Karpas-422 (cell line): ENCODE measurements around the gene TBCK. TPM values are rescaled to one million over a fixed set of nuclear protein-coding genes. Genes with fewer than 3 reads are reported as not detected.
"Not testable (repeated sequence)": the region's sequence is repeated elsewhere in the genome, so short reads cannot be mapped to it uniquely, and the experiment has no call there.

ENCODE experiments used
- DNase-seq: peaks from one replicate; pipeline ENCODE4 v3.0.0-alpha.2; 2015
- H2AFZ ChIP-seq: fragments of 200-600 bp; sonication (generic); 2 replicates; pipeline ENCODE4 v1.6.1; 2014; ENCODE audit warnings: antibody characterized with exemption, low read length, mixed read lengths
- H3K27ac ChIP-seq: fragments of 200-600 bp; sonication (generic); 2 replicates; pipeline ENCODE4 v1.5.1; 2014; ENCODE audit warnings: mild to moderate bottlenecking, low read length, moderate library complexity
- H3K27me3 ChIP-seq: fragments of 200-600 bp; sonication (generic); 2 replicates; pipeline ENCODE4 v1.6.1; 2014; ENCODE audit warnings: low read length, mixed read lengths
- H3K36me3 ChIP-seq: fragments of 200-600 bp; sonication (generic); 2 replicates; pipeline ENCODE4 v1.6.1; 2014; ENCODE audit warnings: low read length, mixed read lengths; ENCODE audit not compliant: insufficient read depth
- H3K4me1 ChIP-seq: fragments of 200-600 bp; sonication (generic); 2 replicates; pipeline ENCODE4 v1.6.1; 2014; ENCODE audit warnings: mild to moderate bottlenecking, low read length, mixed read lengths
- H3K4me2 ChIP-seq: fragments of 200-600 bp; sonication (generic); 2 replicates; pipeline ENCODE4 v1.6.1; 2014; ENCODE audit warnings: low read length, low read depth, mild to moderate bottlenecking; ENCODE audit not compliant: poor library complexity, severe bottlenecking
- H3K4me3 ChIP-seq: fragments of 200-600 bp; sonication (generic); 2 replicates; pipeline ENCODE4 v1.5.1; 2014; ENCODE audit warnings: mild to moderate bottlenecking, antibody characterized with exemption, low read length, mixed read lengths
- H3K79me2 ChIP-seq: fragments of 200-600 bp; sonication (generic); 2 replicates; pipeline ENCODE4 v1.6.1; 2014; ENCODE audit warnings: mild to moderate bottlenecking, low read length, mixed read lengths
- H3K9ac ChIP-seq: fragments of 200-600 bp; sonication (generic); 2 replicates; pipeline ENCODE4 v1.6.0; 2014; ENCODE audit warnings: low read length
- H3K9me2 ChIP-seq: fragments of 200-600 bp; sonication (generic), shearing (Covaris generic); replicated peaks from 2 replicates; pipeline ENCODE4 v1.6.0; 2014; ENCODE audit warnings: mild to moderate bottlenecking, low read length, moderate library complexity; ENCODE audit not compliant: insufficient read depth
- H3K9me3 ChIP-seq: fragments of 300-700, 200-600 bp; sonication (generic); 2 replicates; pipeline ENCODE4 v1.6.1; 2014; ENCODE audit warnings: low read length, mixed read lengths
- H4K20me1 ChIP-seq: fragments of 200-600 bp; sonication (generic); 2 replicates; pipeline ENCODE4 v1.6.1; 2014; ENCODE audit warnings: mild to moderate bottlenecking, antibody characterized with exemption, low read length, low read depth; ENCODE audit not compliant: insufficient read depth
- total RNA-seq: library from RNA; depleted of rRNA; stranded (reverse); fragments of >200 nt; shearing (Covaris generic); gene quantifications from 2 replicates; pipeline ENCODE4 v1.2.3, GENCODE V29; 2014; ENCODE audit warnings: low replicate concordance

TBCK gene
- total RNA-seq, 1 experiment from 2014 or later: 86.1 TPM

GRCh38 chr4:106111778-106112469 lies 204.1 kb downstream of the TBCK start:
- not testable (repeated sequence) for H3K27ac ChIP-seq, H3K4me1 ChIP-seq, H3K9ac ChIP-seq, H3K36me3 ChIP-seq, H3K4me2 ChIP-seq, H4K20me1 ChIP-seq, DNase-seq, H2AFZ ChIP-seq, H3K79me2 ChIP-seq, H3K27me3 ChIP-seq, H3K4me3 ChIP-seq, H3K9me2 ChIP-seq
- peaks cover 15% of the 10 kb centered on the region for H3K9me3 ChIP-seq

GRCh38 chr4:106109929-106110328 lies 206.1 kb downstream of the TBCK start:
- H3K9me3 ChIP-seq: peaks cover 15% of the 10 kb centered on the region
- DNase-seq: no peak
- peaks cover 6% of the 10 kb centered on the region; the same call in 1 of the 2 replicates for H3K36me3 ChIP-seq
- no peaks in the 10 kb centered on the region for H4K20me1 ChIP-seq
- no peak overlapping the region for H3K9ac ChIP-seq
- no peak overlapping the region for H3K27ac ChIP-seq
- H3K4me3 ChIP-seq: no peak overlapping the region
- no peaks in the 10 kb centered on the region for H3K79me2 ChIP-seq
- no peaks in the 10 kb centered on the region for H3K27me3 ChIP-seq
- no peaks in the 10 kb centered on the region for H3K9me2 ChIP-seq
- H3K4me2 ChIP-seq: no peak overlapping the region
- no peaks in the 10 kb centered on the region for H3K4me1 ChIP-seq
- no peak overlapping the region for H2AFZ ChIP-seq

GRCh38 chr4:106105697-106106096 lies 210.3 kb downstream of the TBCK start:
- no peak overlapping the region for H3K27ac ChIP-seq
- H3K4me3 ChIP-seq: no peak overlapping the region
- peaks cover 6% of the 10 kb centered on the region; the same call in 1 of the 2 replicates for H3K36me3 ChIP-seq
- H4K20me1 ChIP-seq: no peaks in the 10 kb centered on the region
- H3K4me2 ChIP-seq: no peak overlapping the region
- H3K9me2 ChIP-seq: no peaks in the 10 kb centered on the region
- no peak overlapping the region for H3K9ac ChIP-seq
- H3K27me3 ChIP-seq: no peaks in the 10 kb centered on the region
- DNase-seq: no peak
- no peaks in the 10 kb centered on the region for H3K79me2 ChIP-seq
- H3K9me3 ChIP-seq: peaks cover 10% of the 10 kb centered on the region
- no peaks in the 10 kb centered on the region for H3K4me1 ChIP-seq
- H2AFZ ChIP-seq: no peak overlapping the region

- no peak for DNase-seq
- Histone ChIP-seq H3K27me3 (no peaks in the 10 kb centered on the region), H3K4me3 (no peak overlapping the region), H3K27ac (no peak overlapping the region), H3K79me2 (no peaks in the 10 kb centered on the region), H3K9ac (no peak overlapping the region), H3K4me1 (no peaks in the 10 kb centered on the region), H3K36me3 (no peaks in the 10 kb centered on the region; the same call in 1 of the 2 replicates), H2AFZ (no peak overlapping the region), H3K9me3 (peaks cover 2% of the 10 kb centered on the region; the same call in 1 of the 2 replicates), H3K9me2 (no peaks in the 10 kb centered on the region), H4K20me1 (no peaks in the 10 kb centered on the region), H3K4me2 (no peak overlapping the region)
Observed at GRCh38 chr4:106104276-106104675, 211.7 kb downstream of the TBCK start.

- Histone ChIP-seq H3K27ac (no peak overlapping the region), H3K36me3 (no peaks in the 10 kb centered on the region), H3K9ac (no peak overlapping the region), H3K4me1 (no peaks in the 10 kb centered on the region), H4K20me1 (no peaks in the 10 kb centered on the region), H3K4me2 (no peak overlapping the region), H3K27me3 (no peaks in the 10 kb centered on the region), H2AFZ (no peak overlapping the region), H3K9me3 (no peaks in the 10 kb centered on the region), H3K9me2 (no peaks in the 10 kb centered on the region), H3K4me3 (no peak overlapping the region), H3K79me2 (no peaks in the 10 kb centered on the region)
- no peak for DNase-seq
Observed at GRCh38 chr4:106096454-106096853, 219.6 kb downstream of the TBCK start.

GRCh38 chr4:106095408-106095807 lies 220.6 kb downstream of the TBCK start:
- Histone ChIP-seq H4K20me1 (no peaks in the 10 kb centered on the region), H2AFZ (no peak overlapping the region), H3K4me1 (no peaks in the 10 kb centered on the region), H3K27ac (no peak overlapping the region), H3K4me3 (no peak overlapping the region), H3K9ac (no peak overlapping the region), H3K9me3 (no peaks in the 10 kb centered on the region), H3K27me3 (no peaks in the 10 kb centered on the region), H3K79me2 (no peaks in the 10 kb centered on the region), H3K4me2 (no peak overlapping the region), H3K36me3 (0 out of 2 replicates have a peak, but pooled peaks cover 5% of the 10 kb centered on the region), H3K9me2 (no peaks in the 10 kb centered on the region)
- DNase-seq: no peak

GRCh38 chr4:106092361-106093040 lies 223.5 kb downstream of the TBCK start:
- H3K4me2 ChIP-seq: no peak overlapping the region
- H3K4me1 ChIP-seq: no peaks in the 10 kb centered on the region
- H3K36me3 ChIP-seq: peaks cover 9% of the 10 kb centered on the region; the same call in 1 of the 2 replicates
- H3K4me3 ChIP-seq: no peak overlapping the region
- no peaks in the 10 kb centered on the region for H4K20me1 ChIP-seq
- no peak for DNase-seq
- no peaks in the 10 kb centered on the region for H3K9me3 ChIP-seq
- no peaks in the 10 kb centered on the region for H3K27me3 ChIP-seq
- H3K9me2 ChIP-seq: no peaks in the 10 kb centered on the region
- H2AFZ ChIP-seq: no peak overlapping the region
- H3K27ac ChIP-seq: no peak overlapping the region
- no peak overlapping the region for H3K9ac ChIP-seq
- no peaks in the 10 kb centered on the region for H3K79me2 ChIP-seq

GRCh38 chr4:106090826-106091225 lies 225.2 kb downstream of the TBCK start:
- Histone ChIP-seq H4K20me1 (no peaks in the 10 kb centered on the region), H3K4me2 (no peak overlapping the region), H3K4me1 (no peaks in the 10 kb centered on the region), H3K79me2 (no peaks in the 10 kb centered on the region), H3K27ac (no peak overlapping the region), H3K36me3 (peaks cover 9% of the 10 kb centered on the region; the same call in 1 of the 2 replicates), H2AFZ (no peak overlapping the region), H3K9ac (no peak overlapping the region), H3K9me2 (no peaks in the 10 kb centered on the region), H3K4me3 (no peak overlapping the region), H3K9me3 (no peaks in the 10 kb centered on the region), H3K27me3 (no peaks in the 10 kb centered on the region)
- no peak for DNase-seq
